NCI-H2227 (cell line): ENCODE data around the gene TMEM182.
A peak's percentile ranks its signal among the peaks of the same experiment; 100 is the strongest.

Experiments
- DNase-seq: peaks from one replicate; lab custom pipeline; 2025; ENCODE audit not compliant: unreplicated experiment; lab: John Stamatoyannopoulos, UW

The TMEM182 gene

GRCh38 chr2:102801098-102801718 lies 39.4 kb downstream of the TMEM182 start:
- peak; percentile 41 for DNase-seq

- no peak for DNase-seq
Observed at GRCh38 chr2:102801858-102802699, 40.2 kb downstream of the TMEM182 start.

GRCh38 chr2:102803041-102803896 lies 41.4 kb downstream of the TMEM182 start:
- no peak for DNase-seq

- DNase-seq = no peak
Observed at GRCh38 chr2:102803897-102804217, 42.0 kb downstream of the TMEM182 start.

GRCh38 chr2:102806250-102806837 lies 44.5 kb downstream of the TMEM182 start:
- DNase-seq = peak; percentile 43

GRCh38 chr2:102809291-102810189 lies 47.7 kb downstream of the TMEM182 start:
- DNase-seq = no peak

- DNase-seq = no peak
Observed at GRCh38 chr2:102815285-102815684, 53.5 kb downstream of the TMEM182 start.

- DNase-seq = peak; percentile 84
Observed at GRCh38 chr2:102826904-102827303, 65.1 kb downstream of the TMEM182 start.

- DNase-seq = peak; percentile 51
Observed at GRCh38 chr2:102832789-102833188, 71.0 kb downstream of the TMEM182 start.

- peak; percentile 83 for DNase-seq
Observed at GRCh38 chr2:102834523-102835273, 72.9 kb downstream of the TMEM182 start.

- DNase-seq = no peak
Observed at GRCh38 chr2:102837626-102838198, 75.9 kb downstream of the TMEM182 start.

GRCh38 chr2:102839668-102840388 lies 78.0 kb downstream of the TMEM182 start:
- peak; percentile 75 for DNase-seq

- DNase-seq = peak; percentile 64
Observed at GRCh38 chr2:102841107-102841840, 79.4 kb downstream of the TMEM182 start.

- no peak for DNase-seq
Observed at GRCh38 chr2:102843764-102844443, 82.1 kb downstream of the TMEM182 start.

- no peak for DNase-seq
Observed at GRCh38 chr2:102844911-102845310, 83.1 kb downstream of the TMEM182 start.

GRCh38 chr2:102848366-102848839 lies 86.6 kb downstream of the TMEM182 start:
- peak; percentile 93 for DNase-seq

- DNase-seq = no peak
Observed at GRCh38 chr2:102850888-102851287, 89.1 kb downstream of the TMEM182 start.
